Osteocyte (in vitro differentiated cells): Measurements from ENCODE around the gene RHBDL1. TPM values are rescaled to one million over a fixed set of nuclear protein-coding genes. Genes with fewer than 3 reads are reported as not detected.

Experiments used
- DNase-seq: peaks from one replicate; pipeline ENCODE4 v3.0.0; 2021; ENCODE audit warnings: mixed read lengths; ENCODE audit not compliant: unreplicated experiment; ENCODE audit errors: extremely low spot score
- H3K27ac Mint-ChIP-seq: one replicate; pipeline ENCODE4 v1.8.0; 2021; ENCODE audit warnings: mild to moderate bottlenecking, mixed read lengths; ENCODE audit not compliant: unreplicated experiment
- H3K27me3 Mint-ChIP-seq: one replicate; pipeline ENCODE4 v1.8.0; 2021; ENCODE audit warnings: mixed read lengths; ENCODE audit not compliant: unreplicated experiment
- H3K36me3 Mint-ChIP-seq: one replicate; pipeline ENCODE4 v1.8.0; 2021; ENCODE audit warnings: mixed read lengths; ENCODE audit not compliant: unreplicated experiment
- H3K4me1 Mint-ChIP-seq: one replicate; pipeline ENCODE4 v1.8.0; 2021; ENCODE audit warnings: mixed read lengths; ENCODE audit not compliant: unreplicated experiment
- H3K4me3 Mint-ChIP-seq: one replicate; pipeline ENCODE4 v1.8.0; 2021; ENCODE audit warnings: mild to moderate bottlenecking, moderate library complexity, mixed read lengths; ENCODE audit not compliant: unreplicated experiment
- H3K9me3 Mint-ChIP-seq: one replicate; pipeline ENCODE4 v1.8.0; 2021; ENCODE audit warnings: mixed read lengths; ENCODE audit not compliant: unreplicated experiment
- CTCF ChIP-seq: fragments of 200-600 bp; sonication (generic); IDR thresholded peaks from 2 replicates; pipeline ENCODE4 v1.5.0; 2021; ENCODE audit warnings: antibody characterized with exemption, mild to moderate bottlenecking, moderate library complexity
- total RNA-seq: library from RNA; stranded (reverse); gene quantifications from 2 replicates; pipeline ENCODE4 v1.2.1, GENCODE V29; 2021

The RHBDL1 gene
- total RNA-seq, 1 donor from 2014 or later: 5.4 TPM

- Mint-ChIP-seq H3K36me3 (no peaks in the 10 kb centered on the region), H3K27me3 (no peaks in the 10 kb centered on the region), H3K4me3 (peak overlapping the region; percentile 61), H3K27ac (no peak overlapping the region), H3K9me3 (no peaks in the 10 kb centered on the region), H3K4me1 (peaks cover 14% of the 10 kb centered on the region)
- TF ChIP-seq CTCF: no peak
- DNase-seq: no peak
Measured at GRCh38 chr16:642189-643049, 33.1 kb upstream of the RHBDL1 start.

GRCh38 chr16:643050-643368 lies 32.5 kb upstream of the RHBDL1 start:
- peak overlapping the region; percentile 61 for H3K4me3 Mint-ChIP-seq
- H3K27ac Mint-ChIP-seq: no peak overlapping the region
- no peak for DNase-seq
- no peaks in the 10 kb centered on the region for H3K27me3 Mint-ChIP-seq
- no peaks in the 10 kb centered on the region for H3K9me3 Mint-ChIP-seq
- H3K4me1 Mint-ChIP-seq: peaks cover 16% of the 10 kb centered on the region
- H3K36me3 Mint-ChIP-seq: no peaks in the 10 kb centered on the region
- TF ChIP-seq CTCF: no peak

- H3K4me3 Mint-ChIP-seq: peak overlapping the region; percentile 54
Measured at GRCh38 chr16:644556-644955, 30.9 kb upstream of the RHBDL1 start.

GRCh38 chr16:645852-646678 lies 29.4 kb upstream of the RHBDL1 start:
- no peak overlapping the region for H3K4me3 Mint-ChIP-seq
- H3K36me3 Mint-ChIP-seq: no peaks in the 10 kb centered on the region
- no peak overlapping the region for H3K27ac Mint-ChIP-seq
- DNase-seq: no peak
- H3K27me3 Mint-ChIP-seq: no peaks in the 10 kb centered on the region
- no peak for TF ChIP-seq CTCF
- peaks cover 31% of the 10 kb centered on the region for H3K4me1 Mint-ChIP-seq
- no peaks in the 10 kb centered on the region for H3K9me3 Mint-ChIP-seq

More at GRCh38 chr16:644556-644955, 30.9 kb upstream of the RHBDL1 start:
- TF ChIP-seq CTCF: no peak
- Mint-ChIP-seq H3K27ac (no peak overlapping the region), H3K9me3 (no peaks in the 10 kb centered on the region), H3K36me3 (no peaks in the 10 kb centered on the region), H3K4me1 (peaks cover 23% of the 10 kb centered on the region), H3K27me3 (no peaks in the 10 kb centered on the region)
- no peak for DNase-seq

GRCh38 chr16:646679-647172 lies 28.7 kb upstream of the RHBDL1 start:
- no peak overlapping the region for H3K27ac Mint-ChIP-seq
- peaks cover 31% of the 10 kb centered on the region for H3K4me1 Mint-ChIP-seq

More at GRCh38 chr16:646679-647172, 28.7 kb upstream of the RHBDL1 start:
- DNase-seq: no peak
- Mint-ChIP-seq H3K27me3 (no peaks in the 10 kb centered on the region), H3K4me3 (no peak overlapping the region), H3K9me3 (no peaks in the 10 kb centered on the region), H3K36me3 (no peaks in the 10 kb centered on the region)
- no peak for TF ChIP-seq CTCF
